AG04449 (cell line): ENCODE data around the gene RAP2A.

Experiments used
- CTCF ChIA-PET: fragments of 350-600 bp; formaldehyde crosslinking; extraction: SDS; loops from one replicate; lab custom pipeline; 2021; ENCODE audit warnings: antibody characterized with exemption; lab: Yijun Ruan, JAX
- POLR2A ChIA-PET: fragments of 400-600, 350-600 bp; formaldehyde crosslinking; extraction: SDS; loops from one replicate; lab custom pipeline; 2020; ENCODE audit warnings: antibody characterized with exemption, inconsistent platforms; lab: Yijun Ruan, JAX
- DNase-seq: peaks from one replicate; pipeline ENCODE4 v3.0.0-alpha.2; 2010; ENCODE audit warnings: low read depth, low spot score
- H3K4me3 ChIP-seq: 2 replicates; pipeline ENCODE4 v1.5.1; 2011; ENCODE audit warnings: low read depth, mild to moderate bottlenecking, control low read depth, low read length
- TF ChIP-seq, protein P1 (sequence below): IDR thresholded peaks from one replicate; pipeline ENCODE4 v1.5.1; 2011; ENCODE audit warnings: mild to moderate bottlenecking, moderate library complexity, low read length, control low read depth, inconsistent platforms; ENCODE audit not compliant: insufficient read depth; ENCODE audit errors: missing control alignments

RAP2A gene

DNA sequence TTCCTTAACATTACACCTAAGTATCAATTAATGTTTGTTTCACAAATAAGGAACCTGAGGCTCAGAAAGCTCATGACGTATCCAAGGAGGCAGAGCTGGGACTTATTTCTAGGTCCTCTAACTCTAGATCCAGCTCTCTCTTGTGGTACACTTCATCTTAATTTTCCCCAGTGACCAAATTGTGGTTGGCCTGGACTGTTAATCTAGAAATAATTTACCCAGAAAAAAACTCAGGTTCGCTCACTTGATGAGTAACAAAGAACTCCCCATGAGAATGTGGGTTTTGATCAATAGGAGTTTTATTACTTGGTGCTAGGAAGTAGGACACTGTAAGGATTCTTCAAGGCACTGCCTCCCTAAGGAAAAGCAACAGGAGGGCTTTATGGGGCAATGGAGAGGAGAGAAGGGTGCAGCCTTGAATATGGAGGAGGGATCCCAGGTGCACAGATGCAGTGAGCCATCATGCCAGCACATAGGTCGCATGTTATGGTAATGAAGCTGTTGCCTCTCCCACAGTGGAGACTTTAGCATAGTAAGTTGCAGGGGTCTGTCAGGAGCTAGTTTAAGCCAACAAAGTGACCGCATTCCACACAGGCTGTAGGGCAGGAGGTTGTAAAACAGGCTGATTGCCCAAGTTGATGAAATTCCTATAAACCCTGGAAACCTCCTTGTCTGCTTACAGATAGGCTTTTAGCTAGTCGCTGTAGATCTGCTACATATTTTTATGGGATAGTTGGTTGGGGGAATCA, 14.7 kb downstream of the RAP2A start:
- DNase-seq = no peak
- POLR2A ChIA-PET = no interaction called here
- H3K4me3 ChIP-seq = no peak overlapping the region
- TF ChIP-seq, protein P1, sequence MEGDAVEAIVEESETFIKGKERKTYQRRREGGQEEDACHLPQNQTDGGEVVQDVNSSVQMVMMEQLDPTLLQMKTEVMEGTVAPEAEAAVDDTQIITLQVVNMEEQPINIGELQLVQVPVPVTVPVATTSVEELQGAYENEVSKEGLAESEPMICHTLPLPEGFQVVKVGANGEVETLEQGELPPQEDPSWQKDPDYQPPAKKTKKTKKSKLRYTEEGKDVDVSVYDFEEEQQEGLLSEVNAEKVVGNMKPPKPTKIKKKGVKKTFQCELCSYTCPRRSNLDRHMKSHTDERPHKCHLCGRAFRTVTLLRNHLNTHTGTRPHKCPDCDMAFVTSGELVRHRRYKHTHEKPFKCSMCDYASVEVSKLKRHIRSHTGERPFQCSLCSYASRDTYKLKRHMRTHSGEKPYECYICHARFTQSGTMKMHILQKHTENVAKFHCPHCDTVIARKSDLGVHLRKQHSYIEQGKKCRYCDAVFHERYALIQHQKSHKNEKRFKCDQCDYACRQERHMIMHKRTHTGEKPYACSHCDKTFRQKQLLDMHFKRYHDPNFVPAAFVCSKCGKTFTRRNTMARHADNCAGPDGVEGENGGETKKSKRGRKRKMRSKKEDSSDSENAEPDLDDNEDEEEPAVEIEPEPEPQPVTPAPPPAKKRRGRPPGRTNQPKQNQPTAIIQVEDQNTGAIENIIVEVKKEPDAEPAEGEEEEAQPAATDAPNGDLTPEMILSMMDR = no peak
- CTCF ChIA-PET = interaction anchor here (0.9 kb wide), 1 partner anchor 18 kb away, joined by 3 read pairs; no protein-coding TSS in a partner anchor

DNA sequence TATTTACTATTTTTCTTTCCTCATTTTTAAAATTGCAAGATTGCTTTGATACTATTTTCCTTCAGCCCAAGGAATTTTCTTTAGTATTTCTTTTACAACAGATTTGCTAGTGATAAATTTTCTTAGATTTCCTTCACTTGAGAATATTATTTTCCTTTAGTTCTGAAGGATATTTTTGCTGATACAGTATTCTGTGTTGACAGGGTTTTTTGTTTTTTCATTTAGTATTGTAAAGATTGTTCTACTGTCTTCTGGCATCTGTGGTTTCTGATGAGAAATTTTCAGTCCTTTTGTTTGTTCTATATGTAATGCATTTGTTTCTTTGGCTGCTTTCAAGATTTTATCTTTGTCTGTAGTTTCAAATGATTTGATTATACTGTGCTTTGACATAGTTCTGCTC, 20.7 kb downstream of the RAP2A start:
- TF ChIP-seq, protein P1 = no peak
- CTCF ChIA-PET = no interaction called here
- POLR2A ChIA-PET = no interaction called here
- no peak for DNase-seq
- H3K4me3 ChIP-seq = no peak overlapping the region

DNA sequence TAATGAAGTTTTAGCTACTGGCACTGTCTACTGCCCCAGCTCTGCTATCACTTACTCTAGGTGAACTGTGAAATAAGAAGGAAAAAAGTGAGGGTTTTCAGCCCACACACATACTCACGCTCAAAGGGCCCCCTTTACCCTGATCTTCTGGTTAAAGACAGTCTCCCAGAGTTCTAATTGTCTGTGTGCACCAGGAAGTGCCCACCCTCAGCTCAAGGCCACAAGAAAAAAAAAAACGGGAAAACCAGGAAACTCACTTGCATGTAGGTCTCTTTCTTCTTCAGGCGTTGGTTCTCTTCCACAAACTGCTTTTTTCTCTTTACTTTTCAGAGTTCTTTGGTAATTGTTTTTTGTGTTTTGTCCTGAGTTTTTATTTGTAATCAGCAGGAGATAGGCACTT, 22.1 kb downstream of the RAP2A start:
- ChIA-PET CTCF (interaction anchor here (0.7 to 1.5 kb wide), 2 partner anchors 20 to 438 kb away, joined by 3 to 4 read pairs; no protein-coding TSS in a partner anchor), POLR2A (interaction anchor here (1.1 kb wide), 1 partner anchor 23 kb away, joined by 3 read pairs; no protein-coding TSS in a partner anchor)
- no peak for DNase-seq
- TF ChIP-seq, protein P1 = no peak
- H3K4me3 ChIP-seq = no peak overlapping the region

DNA sequence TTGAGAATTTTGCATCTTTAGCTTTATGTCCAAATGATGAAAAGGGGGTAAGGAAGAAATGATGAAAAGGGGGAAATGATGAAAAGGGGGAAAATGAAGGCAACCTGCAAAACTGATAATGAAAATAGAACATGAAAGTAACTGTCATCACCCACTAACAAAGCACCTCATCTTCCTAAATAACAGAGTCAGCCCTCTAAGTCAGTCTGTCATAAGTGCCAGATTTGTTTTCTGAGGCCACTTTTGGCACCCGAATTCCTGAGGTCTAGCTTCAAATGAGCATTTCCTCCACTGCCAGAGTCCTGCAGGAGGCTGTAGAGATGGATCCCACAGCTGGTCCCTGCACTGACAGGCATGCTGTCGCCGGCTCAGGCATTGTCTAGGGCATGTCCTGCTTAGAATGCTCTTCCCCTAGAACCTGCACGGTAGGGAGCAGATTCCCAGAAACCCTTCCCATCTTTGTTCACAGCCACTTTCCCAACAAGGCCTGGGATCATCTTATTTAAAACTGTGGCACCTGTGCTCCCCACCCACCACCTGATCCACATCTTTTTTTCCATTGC, 25.3 kb downstream of the RAP2A start:
- TF ChIP-seq, protein P1 = no peak
- CTCF ChIA-PET = no interaction called here

DNA sequence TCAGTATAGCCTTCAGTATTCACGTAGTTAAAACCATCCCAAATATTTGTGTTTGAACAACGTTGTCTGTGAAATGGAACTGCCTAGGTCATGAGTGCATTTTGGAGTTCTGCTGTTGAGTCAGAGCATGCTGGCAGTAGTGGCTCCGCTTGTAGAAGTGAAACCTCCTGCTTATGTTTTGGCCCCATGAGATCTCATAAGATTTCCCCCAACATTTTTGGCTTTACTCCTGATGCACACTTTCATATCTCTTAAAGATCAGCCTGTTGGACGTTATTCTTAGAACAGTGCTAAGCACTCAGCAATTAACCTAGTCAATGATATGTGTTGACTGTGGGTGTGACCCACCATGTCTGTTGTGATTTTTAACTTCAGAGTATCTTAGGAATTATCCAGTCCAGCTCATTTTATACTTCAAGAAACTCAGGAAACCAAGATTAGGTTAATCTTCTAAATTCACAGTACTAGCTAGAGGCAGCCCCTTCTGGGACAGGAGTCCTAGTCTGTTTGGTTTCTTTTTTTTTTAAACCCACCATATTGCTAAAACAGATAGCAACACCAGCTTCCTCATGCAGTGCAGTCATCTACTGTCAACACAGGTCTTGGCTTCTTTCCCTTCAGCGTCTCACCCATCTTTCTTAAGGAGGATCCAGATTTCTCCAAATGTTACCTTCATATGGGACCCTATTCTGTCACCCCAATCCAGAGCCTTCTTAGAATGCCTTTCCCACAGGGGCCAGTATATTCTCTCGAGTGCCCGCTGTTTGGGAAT, 26.2 kb downstream of the RAP2A start:
- DNase-seq = no peak
- no peak overlapping the region for H3K4me3 ChIP-seq
- TF ChIP-seq, protein P1 = no peak
- POLR2A ChIA-PET = no interaction called here
- CTCF ChIA-PET = no interaction called here

More for the DNA sequence above, 25.3 kb downstream of the RAP2A start:
- no peak for DNase-seq
- POLR2A ChIA-PET = no interaction called here
- H3K4me3 ChIP-seq = no peak overlapping the region

DNA sequence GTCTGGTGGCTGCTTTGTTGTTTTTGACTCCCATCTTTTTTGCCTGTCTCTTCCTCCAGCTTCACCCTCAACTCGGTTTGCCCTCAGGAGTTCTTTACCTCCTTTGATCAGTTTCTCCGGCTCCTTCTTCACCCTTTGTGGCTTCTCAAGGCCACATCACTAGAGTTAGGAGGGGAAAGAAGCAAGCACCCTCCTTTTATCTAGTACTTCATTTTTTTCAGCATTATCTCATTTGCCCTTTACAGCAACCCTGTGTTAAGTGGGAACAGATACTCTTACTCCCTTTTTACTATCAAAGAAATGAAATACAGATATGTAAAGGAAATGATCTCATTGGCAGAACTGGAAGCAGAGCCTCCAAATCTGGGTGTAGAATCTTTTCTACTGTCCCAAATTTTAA, 26.9 kb downstream of the RAP2A start:
- POLR2A ChIA-PET = no interaction called here
- TF ChIP-seq, protein P1 = no peak
- H3K4me3 ChIP-seq = no peak overlapping the region
- CTCF ChIA-PET = no interaction called here
- DNase-seq = no peak
